GM15510 (cell line): ENCODE measurements around the gene KCNJ14.

Source experiments
- POLR2A ChIP-seq: IDR thresholded peaks from 3 replicates; pipeline ENCODE4 v1.6.1; 2011; ENCODE audit warnings: borderline replicate concordance; ENCODE audit not compliant: insufficient read length; ENCODE audit errors: extremely low read depth

KCNJ14 gene

DNA sequence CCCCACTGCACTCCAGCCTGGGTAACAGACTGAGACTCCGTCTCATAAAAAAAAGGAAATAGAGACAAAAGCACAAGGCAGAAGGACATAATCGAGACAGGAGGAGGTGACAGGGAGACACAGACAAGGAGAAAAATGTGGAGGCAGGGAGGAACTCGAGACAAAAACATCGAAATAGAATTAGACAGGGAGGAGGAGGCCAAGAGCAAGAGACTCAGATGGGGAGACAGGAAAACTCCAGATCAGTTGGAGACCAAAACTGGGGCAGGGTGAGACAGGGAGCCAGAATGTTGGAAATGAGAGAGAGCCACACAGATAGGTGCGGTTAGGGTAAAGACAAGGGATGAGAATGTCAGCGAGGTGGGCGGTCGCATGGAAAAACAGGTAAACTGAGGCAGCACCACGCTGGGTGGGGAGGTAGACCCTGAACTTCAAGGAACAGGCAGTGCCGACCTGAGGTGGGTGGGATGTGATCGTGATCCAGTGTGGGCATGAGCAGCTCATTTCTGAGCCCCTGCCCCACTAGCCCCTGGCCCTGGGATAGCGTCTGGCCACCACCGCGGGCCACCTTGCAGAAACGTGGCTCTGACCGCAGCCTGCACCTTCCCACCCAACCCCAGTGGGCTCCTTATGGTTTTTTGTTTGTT lies 29.0 kb downstream of the KCNJ14 start:
- no peak for TF ChIP-seq POLR2A

DNA sequence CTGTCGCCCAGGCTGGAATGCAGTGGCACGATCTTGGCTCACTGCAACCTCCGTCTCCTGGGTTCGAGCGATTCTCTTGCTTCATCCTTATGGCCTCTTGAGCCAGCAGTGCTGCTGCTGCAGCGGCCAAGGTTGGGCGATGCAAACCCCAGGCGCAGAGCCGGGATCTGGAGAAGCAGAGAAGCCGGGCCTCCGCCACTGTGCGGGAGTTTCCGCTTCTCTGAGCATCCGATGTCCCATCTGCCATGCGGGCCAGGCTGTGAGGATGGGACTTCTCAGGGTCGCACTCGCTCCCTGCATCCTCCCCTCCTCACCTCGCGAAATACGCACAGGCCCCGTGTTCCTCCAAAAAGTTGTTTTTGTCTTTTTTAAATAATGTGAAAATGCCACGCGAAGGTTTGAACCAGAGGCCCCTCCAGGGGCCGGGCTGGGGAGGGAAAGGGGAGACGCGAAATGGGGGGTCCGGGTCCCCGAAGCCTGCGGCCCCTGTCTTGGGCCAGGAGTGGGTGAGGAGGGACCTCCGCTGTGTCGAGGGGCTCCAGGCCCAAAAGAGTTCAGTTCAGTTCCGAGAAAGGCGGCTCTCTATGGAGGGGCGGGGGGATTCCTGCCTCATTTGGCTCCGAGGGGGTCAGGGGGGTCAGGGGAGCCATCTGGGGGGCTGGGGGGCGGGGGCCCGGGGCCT lies 29.7 kb downstream of the KCNJ14 start:
- TF ChIP-seq POLR2A: no peak

DNA sequence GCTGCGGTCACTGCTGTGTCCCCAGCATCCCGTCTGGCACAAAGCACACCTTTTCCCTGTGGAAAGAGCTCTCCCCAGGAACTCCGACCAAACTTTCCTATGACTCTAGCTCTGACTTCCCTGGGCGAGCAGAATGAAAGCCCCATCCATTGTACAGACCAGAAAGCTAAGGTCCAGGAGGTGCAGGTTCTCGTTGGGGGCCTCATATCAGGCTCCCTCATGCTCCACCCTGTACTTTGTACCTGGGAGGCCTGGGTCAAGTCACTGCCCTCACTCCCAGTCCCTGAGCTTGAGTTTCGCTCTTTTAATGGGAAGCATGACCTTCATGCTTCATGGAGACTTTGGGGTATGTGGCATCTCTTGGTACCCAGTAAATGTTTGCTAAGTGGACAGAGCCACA lies 32.2 kb downstream of the KCNJ14 start:
- TF ChIP-seq POLR2A: no peak

DNA sequence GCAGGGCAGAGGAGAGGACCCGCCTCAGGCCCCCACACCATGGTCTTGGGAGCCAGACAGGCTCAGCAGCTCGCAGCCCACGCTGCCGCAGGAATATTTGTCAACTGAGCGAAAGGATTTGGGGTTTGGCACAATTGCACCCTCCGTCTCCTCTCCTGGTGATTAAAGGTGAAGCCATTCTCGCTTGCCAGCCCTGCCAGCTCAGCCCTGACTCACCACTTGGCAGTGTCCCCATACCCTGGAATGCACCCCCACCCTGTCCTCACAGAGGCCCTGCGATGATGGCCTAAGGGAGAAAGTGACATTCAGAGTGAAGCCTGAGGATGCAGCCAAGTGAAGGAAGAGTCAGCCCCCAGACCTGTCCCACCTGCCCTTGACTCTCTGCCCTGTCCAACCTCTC lies 32.6 kb downstream of the KCNJ14 start:
- no peak for TF ChIP-seq POLR2A

DNA sequence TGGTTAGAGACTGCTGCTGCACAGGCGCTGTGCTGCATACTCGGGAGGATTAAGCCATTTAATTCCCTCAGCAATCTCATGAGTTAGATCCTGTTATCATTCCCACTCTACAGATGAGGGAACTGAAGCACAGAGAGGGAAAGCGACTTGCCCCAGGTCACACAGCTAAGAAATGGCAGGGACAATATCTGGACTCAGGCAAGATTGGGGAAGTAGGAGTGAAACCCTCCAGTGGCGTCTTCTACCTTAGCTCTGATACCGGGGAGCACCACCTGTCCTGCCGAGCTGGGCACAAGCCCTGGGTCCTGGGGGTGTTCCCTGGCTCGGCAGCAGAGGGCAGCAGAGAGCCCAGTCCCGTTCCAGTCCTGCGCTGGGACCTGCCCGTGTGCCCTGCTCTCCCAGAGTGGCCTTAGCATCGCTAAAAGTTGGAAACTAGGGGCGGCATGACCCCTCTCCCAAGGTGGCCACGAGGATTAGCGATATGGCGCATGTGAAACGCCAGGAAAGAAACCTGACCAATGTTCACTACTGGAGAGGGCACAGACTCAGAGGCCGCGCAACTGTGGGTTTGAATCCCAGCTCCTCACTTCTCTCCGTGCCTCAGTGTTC lies 34.3 kb downstream of the KCNJ14 start:
- no peak for TF ChIP-seq POLR2A

DNA sequence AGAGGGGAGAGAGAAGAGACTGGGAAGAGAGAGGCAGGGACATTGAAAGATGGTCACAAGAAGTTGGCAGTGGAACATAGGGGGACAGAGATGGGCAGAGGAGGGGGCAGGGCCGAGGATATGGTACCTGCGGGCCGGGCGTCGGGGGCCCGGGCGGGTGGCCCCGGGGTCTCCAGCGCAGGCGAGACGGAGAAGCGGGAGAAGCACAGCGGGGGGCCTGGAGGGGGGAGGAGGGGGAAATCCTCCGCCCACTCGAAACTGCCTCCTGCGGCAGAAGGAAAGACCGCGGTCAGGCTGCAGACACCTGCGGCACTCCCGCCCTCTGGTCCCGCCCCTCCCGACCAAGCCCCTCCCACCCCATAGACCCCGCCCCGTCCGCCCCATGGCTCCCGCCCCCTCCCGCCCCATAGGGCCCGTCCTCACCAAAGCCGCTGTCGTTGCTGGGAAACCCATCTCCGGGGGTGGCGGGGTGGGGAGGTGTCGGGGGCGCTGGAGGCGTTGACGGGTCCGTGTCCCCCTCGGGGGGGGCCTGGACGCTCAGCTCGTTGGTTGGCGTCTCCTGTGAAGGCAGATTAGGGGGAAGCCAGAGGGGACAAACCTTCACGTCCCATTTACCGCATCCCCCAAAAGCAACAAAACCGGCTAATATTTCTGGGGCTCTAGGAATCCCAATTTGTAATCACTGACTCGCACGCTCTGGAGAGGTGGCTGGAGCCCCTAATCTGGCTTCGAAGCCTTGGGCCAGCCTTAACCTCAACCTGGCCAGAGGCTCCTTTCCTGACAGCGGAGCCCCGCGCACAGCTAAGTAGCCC lies 35.8 kb downstream of the KCNJ14 start:
- no peak for TF ChIP-seq POLR2A

DNA sequence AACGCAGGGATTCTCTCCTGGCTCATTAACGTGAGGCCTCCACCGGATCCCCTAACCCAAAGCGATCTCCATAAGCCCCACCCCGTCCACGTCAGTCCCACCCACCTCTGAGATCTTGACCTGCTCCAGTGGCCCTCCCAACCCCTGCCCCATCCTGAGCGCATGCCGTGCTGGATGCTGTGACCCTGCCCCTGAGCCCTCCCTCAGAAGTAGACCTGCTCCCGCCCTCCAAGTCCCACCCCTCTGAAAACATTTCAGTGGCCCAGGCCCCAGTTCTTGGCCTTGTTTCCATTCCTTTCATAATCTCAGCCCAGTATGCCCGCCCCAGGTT lies 36.4 kb downstream of the KCNJ14 start:
- no peak for TF ChIP-seq POLR2A

DNA sequence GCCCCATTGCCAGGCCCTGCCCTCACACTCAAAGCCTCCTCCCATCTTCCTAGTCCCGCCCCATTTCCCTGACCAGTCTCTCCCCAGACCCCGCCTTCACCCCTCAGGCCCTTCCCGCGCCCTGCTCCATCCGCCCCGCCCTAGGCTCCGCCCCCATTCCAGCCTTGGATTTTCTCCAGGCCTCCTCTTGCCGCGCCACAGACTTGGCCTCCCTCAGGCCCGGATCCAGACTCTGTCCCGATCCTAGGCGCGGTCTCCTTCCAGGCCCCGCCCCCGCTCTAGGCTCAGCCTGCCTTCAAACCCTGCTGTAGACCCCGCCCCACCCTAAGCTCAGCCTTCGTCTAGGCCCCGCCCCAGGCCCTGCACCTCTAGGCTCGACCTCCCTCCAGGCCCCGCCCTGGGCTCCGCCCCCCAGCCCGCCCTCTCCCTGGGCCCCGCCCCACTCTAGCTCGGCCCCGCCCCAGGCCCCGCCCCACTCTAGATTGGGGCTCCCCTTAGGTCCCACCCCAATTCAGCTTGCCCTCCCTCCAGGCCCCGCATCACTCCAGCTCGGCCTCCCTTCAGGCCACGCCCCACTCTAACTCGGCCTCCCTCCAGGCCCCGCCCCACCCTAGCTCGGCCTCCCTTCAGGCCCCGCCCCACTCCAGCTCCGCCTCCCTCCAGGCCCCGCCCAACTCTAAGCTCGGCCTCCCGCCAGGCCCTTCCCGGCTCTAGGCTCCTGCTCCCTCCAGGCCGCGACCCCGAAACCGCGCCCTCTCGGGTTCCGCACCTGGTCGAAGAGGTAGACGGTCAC lies 37.7 kb downstream of the KCNJ14 start:
- TF ChIP-seq POLR2A: peak; percentile 59

DNA sequence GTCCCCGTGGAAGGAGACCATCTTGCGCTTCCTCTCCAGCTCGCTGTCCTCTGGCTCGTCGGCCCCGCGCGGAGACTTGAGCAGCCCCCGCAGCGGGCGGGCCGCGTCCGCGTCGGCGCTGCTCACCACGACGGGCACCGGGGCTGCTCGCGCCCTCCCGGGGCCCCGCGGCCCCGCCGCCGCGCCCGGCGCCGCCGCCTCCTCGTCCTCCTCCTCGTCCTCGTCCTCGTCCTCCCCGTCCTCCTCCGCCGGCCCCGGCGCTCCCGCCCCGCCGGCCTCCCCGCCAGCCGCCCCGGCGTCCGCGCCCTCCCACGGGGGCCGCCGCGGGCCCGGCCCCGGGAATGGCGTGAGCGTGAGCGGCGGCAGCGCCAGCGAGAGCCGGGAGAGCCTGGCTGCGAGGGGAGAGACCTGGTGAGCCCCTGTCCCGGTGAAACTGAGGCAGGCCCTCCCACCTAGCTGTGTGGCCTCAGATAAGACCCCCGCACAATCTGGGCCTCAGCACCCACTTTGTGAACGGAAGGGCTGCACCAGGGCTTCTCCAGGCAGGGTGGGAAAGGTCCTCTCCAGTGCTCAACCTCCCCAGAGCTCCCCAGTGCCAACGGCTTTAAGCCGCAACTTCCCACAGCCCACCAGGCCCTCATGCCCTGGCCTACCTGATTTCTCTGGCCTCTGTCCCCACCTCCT lies 38.5 kb downstream of the KCNJ14 start:
- no peak for TF ChIP-seq POLR2A

DNA sequence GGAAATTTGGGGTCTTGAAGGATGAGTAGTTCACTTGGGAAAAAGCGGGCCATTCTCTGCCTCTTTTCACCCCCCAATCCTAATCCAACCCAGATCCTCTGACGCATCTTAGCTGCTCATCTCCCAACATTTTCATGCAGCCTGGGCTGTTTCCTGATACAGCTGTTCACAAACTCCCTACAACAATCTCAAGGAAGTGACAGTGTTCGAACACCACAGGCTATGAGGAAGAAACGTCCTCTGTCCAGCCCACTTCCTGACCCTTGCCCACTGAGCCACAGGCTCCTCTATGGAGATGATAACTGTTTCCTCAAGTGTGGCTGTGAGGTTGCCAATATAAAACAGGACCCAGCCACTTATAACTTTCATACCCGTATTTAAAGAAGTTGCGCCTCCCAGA lies 40.0 kb downstream of the KCNJ14 start:
- no peak for TF ChIP-seq POLR2A

DNA sequence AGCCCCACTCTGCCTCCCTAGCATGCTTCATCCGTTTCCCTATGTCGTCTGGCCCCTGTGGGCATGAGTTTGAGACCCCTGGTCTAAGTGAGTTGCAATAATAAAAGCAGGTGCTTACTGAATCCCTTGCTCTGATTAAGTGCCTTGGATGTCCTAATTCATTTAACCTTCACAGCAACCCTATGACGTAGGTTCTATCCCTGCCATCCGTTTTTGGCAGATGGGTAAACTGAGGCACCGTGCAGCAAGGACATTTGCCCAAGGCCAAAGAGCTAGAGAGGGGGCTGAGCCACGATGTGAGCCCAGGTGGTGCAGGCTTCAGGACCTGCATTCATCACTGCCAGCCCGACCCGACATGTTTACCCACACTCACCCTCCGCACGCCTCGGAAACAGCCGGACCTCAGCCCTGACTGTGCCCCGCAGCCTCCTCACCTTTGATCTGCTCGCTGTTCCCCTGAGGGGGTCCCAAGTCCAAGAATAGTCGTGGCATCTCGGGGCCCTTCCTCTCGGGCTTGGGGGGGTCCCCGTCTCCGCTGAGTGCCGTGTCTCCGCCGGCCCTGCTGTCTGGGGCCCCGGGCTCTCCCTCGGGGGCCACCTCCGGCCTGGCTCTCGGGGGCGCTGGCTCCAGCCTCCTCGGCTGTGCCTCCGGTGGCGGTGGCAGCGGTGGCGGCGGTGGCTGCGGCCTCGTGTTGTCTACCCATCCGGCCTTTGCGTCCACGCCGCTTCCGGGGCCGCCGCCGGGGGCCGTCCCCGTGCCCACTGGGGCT lies 41.8 kb downstream of the KCNJ14 start:
- no peak for TF ChIP-seq POLR2A

DNA sequence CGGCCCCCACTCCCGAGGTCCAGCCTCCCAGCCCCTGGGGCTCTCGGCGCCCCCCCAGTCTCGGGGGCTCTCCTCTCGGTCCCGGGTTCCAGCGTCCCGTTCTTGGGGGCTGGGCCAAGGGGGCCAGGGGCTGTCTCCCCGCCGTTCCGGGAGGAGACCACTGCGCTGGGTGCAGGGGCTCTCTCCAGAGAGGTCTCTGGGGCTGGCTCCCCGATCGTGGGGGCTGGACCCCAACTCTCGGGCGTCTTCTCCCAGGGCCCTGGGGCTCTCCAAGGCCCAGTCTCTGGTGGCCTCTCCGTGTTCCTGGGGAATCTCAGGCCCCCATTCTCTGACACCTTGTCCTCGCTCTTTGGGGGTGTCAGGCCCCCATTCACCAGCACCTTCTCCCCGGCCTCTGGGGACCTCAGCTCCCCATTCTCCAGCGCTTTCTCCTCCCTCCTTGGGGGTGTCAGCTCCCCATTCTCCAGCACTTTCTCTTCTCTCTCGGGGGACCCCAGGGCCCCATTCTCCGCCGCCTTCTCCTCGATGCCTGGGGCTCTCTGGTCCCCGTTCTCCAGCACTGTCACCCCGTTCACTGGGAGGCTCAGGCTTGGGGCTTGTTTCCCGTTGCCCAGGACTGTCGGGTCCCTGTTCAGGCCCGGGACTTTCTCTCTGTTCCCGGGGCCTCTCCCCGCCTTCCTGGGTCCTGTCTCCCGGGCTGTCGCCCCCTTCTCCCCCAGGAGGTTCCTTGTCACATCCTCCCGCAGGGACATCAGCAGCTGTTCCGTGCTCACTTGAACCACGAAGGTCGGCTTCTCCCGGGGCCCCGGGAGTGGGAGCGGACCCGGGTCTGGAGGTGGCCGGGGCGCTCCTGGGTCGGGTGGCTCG lies 42.6 kb downstream of the KCNJ14 start:
- TF ChIP-seq POLR2A: no peak
